HEK293T (cell line): ENCODE results near the gene NUTM2B.
"Not testable (repeated sequence)": the region's sequence is repeated elsewhere in the genome, so short reads cannot be mapped to it uniquely, and the experiment has no call there.

Experiments
- ARNT ChIP-seq: fragments of 450-650 bp; IDR thresholded peaks from 2 replicates; pipeline ENCODE4 v1.6.1; 2017; ENCODE audit warnings: mild to moderate bottlenecking
- FOXM1 ChIP-seq: fragments of 450-650 bp; IDR thresholded peaks from 2 replicates; pipeline ENCODE4 v1.6.1; 2017; ENCODE audit warnings: mild to moderate bottlenecking, borderline replicate concordance
- PKNOX1 ChIP-seq: fragments of 450-650 bp; IDR thresholded peaks from 2 replicates; pipeline ENCODE4 v1.6.1; 2016

GRCh38 chr10:79697141-79697540 is 5.9 kb upstream of the NUTM2B start:
- not testable (repeated sequence) for TF ChIP-seq FOXM1, PKNOX1, ARNT
